Measurements from ENCODE around the gene GSK3A. TPM values are rescaled to one million over a fixed set of nuclear protein-coding genes. Genes with fewer than 3 reads are reported as not detected.

Gene GSK3A
- total and polyA plus RNA-seq, 9 of the 15 experiments (the other 6 are each of a cell fraction or from before 2014, with no cell fraction given), result 0.62 to 90.7 (median 33.3) TPM

DNA sequence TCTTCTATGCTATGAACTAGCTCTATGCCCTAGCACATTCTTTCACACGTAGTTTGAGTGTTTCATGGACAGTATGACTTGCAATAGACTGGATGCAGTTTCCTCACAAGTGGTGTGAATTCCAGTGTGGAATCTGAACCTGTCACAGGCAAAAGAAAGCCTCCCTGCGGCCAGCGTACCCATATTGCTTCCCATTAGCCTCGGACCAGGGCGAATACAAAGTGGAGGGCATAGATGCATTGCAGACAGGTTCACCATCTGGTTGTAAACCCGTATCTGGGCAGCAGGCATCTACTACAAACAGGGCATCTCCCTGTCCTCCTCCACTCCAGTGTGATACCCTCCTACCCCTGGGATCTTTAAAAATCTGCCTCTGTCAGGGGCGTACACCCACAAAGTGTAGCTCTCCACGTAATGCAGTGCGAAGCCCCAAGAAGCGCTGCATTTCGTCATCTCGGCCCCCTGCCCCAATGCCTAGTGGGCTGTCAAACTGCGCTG lies 25.3 kb upstream of the GSK3A start (continued):
- TF ChIP-seq, protein P1, sequence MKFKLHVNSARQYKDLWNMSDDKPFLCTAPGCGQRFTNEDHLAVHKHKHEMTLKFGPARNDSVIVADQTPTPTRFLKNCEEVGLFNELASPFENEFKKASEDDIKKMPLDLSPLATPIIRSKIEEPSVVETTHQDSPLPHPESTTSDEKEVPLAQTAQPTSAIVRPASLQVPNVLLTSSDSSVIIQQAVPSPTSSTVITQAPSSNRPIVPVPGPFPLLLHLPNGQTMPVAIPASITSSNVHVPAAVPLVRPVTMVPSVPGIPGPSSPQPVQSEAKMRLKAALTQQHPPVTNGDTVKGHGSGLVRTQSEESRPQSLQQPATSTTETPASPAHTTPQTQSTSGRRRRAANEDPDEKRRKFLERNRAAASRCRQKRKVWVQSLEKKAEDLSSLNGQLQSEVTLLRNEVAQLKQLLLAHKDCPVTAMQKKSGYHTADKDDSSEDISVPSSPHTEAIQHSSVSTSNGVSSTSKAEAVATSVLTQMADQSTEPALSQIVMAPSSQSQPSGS (CRISPR knock-in tag; IDR thresholded peaks at IDR 0.05), result no peak
- TF ChIP-seq JUN (IDR thresholded peaks at IDR 0.05; ENCODE audit: borderline replicate concordance, low read depth, low read length), result no peak
- TF ChIP-seq JUN (CRISPR knock-in tag; IDR thresholded peaks at IDR 0.05; ENCODE audit: borderline replicate concordance), result no peak
- TF ChIP-seq ARID1B (IDR thresholded peaks at IDR 0.05), result no peak
- no peak for TF ChIP-seq ZFPM2 (CRISPR knock-in tag; IDR thresholded peaks at IDR 0.05)
- no peak for TF ChIP-seq ZNF124 (CRISPR knock-in tag; IDR thresholded peaks at IDR 0.05)
- no peak for TF ChIP-seq SNIP1 (IDR thresholded peaks at IDR 0.05; ENCODE audit: low read depth)
- TF ChIP-seq BDP1 (IDR thresholded peaks at IDR 0.05; ENCODE audit: insufficient read depth, insufficient read length), result no peak
- TF ChIP-seq LARP7 (IDR thresholded peaks at IDR 0.05), result no peak
- TF ChIP-seq, protein P2, sequence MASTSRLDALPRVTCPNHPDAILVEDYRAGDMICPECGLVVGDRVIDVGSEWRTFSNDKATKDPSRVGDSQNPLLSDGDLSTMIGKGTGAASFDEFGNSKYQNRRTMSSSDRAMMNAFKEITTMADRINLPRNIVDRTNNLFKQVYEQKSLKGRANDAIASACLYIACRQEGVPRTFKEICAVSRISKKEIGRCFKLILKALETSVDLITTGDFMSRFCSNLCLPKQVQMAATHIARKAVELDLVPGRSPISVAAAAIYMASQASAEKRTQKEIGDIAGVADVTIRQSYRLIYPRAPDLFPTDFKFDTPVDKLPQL (IDR thresholded peaks at IDR 0.05; ENCODE audit: extremely low read depth, insufficient read length), result no peak
- TF ChIP-seq, protein P3, sequence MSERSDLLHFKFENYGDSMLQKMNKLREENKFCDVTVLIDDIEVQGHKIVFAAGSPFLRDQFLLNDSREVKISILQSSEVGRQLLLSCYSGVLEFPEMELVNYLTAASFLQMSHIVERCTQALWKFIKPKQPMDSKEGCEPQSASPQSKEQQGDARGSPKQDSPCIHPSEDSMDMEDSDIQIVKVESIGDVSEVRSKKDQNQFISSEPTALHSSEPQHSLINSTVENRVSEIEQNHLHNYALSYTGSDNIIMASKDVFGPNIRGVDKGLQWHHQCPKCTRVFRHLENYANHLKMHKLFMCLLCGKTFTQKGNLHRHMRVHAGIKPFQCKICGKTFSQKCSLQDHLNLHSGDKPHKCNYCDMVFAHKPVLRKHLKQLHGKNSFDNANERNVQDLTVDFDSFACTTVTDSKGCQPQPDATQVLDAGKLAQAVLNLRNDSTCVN (CRISPR knock-in tag; IDR thresholded peaks at IDR 0.05), result no peak
- TF ChIP-seq, protein P4, sequence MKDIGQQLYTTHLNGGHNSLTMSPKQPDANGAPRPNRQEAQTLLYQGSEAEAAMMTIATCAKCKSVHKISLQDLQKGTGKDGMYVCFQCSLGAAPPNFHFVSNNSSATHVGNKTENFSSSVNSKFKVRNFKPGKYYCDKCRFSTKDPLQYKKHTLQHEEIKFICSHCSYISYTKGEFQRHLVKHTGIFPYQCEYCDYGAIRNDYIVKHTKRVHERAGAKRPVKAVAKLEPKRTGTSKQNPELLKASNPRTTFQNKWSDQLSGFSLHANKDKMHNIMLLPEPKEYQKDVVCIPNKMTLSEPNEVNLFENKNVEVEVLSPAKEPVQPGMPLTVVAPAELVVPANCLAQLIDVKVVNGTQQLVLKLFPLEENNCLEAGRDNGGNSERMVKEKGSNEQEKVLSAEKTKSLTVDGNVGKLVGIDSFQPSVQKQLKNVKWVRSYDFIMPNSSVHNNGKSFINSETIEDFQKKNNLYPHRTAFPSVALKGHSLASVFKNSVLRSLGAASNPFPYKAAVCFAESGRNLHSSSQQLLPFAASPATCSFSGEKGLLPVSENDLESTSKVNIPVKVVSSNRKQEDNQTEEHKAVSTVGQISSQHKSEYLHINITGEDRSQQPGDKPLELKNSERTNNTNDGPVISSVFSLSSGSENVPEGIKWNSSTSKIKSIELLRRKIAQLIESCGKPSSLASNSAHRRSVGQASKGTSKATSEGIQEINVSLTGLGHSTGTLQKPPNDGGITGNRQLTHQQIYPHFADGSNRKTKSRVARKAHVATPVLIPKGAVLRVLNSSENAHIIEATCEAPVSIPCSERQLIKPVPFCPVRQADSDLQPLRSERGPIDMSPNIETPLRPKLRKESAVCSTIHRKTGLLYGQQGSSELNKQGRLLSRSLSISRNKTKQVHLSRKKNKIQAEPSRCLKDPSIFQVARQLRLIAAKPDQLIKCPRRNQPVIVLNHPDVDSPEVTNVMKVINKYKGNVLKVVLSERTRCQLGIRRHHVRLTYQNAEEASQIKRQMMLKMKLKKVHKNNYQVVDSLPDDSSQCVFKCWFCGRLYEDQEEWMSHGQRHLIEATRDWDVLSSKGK (CRISPR knock-in tag; IDR thresholded peaks at IDR 0.05), result no peak
- no peak for TF ChIP-seq ZNF507 (tag; conservative IDR thresholded peaks at IDR 0.05)
- TF ChIP-seq ZNF143 (CRISPR knock-in tag; IDR thresholded peaks at IDR 0.05), result no peak
- TF ChIP-seq, protein P5, sequence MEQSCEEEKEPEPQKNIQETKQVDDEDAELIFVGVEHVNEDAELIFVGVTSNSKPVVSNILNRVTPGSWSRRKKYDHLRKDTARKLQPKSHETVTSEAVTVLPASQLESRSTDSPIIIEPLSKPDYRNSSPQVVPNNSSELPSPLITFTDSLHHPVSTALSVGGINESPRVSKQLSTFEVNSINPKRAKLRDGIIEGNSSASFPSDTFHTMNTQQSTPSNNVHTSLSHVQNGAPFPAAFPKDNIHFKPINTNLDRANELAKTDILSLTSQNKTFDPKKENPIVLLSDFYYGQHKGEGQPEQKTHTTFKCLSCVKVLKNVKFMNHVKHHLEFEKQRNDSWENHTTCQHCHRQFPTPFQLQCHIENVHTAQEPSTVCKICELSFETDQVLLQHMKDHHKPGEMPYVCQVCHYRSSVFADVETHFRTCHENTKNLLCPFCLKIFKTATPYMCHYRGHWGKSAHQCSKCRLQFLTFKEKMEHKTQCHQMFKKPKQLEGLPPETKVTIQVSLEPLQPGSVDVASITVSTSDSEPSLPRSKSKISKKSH (CRISPR knock-in tag; IDR thresholded peaks at IDR 0.05), result no peak
- TF ChIP-seq NR2C1 (IDR thresholded peaks at IDR 0.05), result no peak
- peak; percentile 10; the same call in 1 of the 2 replicates for TF ChIP-seq NR2C1 (tag; IDR thresholded peaks at IDR 0.05)
- TF ChIP-seq MYBL2 (IDR thresholded peaks at IDR 0.05; ENCODE audit: low read depth), result no peak
- TF ChIP-seq MYBL2 (CRISPR knock-in tag; IDR thresholded peaks at IDR 0.05; ENCODE audit: borderline replicate concordance), result no peak
- 0 out of 2 replicates have a peak, but pooled peaks have one; percentile 19 for TF ChIP-seq GABPB2 (CRISPR knock-in tag; conservative IDR thresholded peaks at IDR 0.05)
- TF ChIP-seq, protein P6, sequence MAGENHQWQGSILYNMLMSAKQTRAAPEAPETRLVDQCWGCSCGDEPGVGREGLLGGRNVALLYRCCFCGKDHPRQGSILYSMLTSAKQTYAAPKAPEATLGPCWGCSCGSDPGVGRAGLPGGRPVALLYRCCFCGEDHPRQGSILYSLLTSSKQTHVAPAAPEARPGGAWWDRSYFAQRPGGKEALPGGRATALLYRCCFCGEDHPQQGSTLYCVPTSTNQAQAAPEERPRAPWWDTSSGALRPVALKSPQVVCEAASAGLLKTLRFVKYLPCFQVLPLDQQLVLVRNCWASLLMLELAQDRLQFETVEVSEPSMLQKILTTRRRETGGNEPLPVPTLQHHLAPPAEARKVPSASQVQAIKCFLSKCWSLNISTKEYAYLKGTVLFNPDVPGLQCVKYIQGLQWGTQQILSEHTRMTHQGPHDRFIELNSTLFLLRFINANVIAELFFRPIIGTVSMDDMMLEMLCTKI (IDR thresholded peaks at IDR 0.05; ENCODE audit: partially characterized antibody), result no peak
